PFSK-1 (cell line): ENCODE results near the gene UNC80.

Experiments
- FOXP2 ChIP-seq: optimal IDR thresholded peaks from 2 replicates; pipeline ENCODE3; 2011; ENCODE audit warnings: borderline replicate concordance, control low read depth, inconsistent platforms; ENCODE audit not compliant: insufficient read depth; ENCODE audit errors: extremely low read length, extremely low read depth
- POLR2AphosphoS5 ChIP-seq: IDR thresholded peaks from 2 replicates; pipeline ENCODE4 v1.6.1; 2012; ENCODE audit warnings: low read depth, mild to moderate bottlenecking, control low read depth, low read length, moderate library complexity
- REST ChIP-seq, 2 experiments: IDR thresholded peaks; 2 replicates each; pipeline versions ENCODE4 v1.6.1 to v1.8.0; 2011 to 2012; ENCODE audit warnings: low read depth in 2 of 2, low read length in 2 of 2, control low read depth in 1 of 2, inconsistent platforms in 1 of 2, mild to moderate bottlenecking in 1 of 2, moderate library complexity in 1 of 2; ENCODE audit not compliant: insufficient read depth in 1 of 2
- SIN3A ChIP-seq: IDR thresholded peaks from 2 replicates; pipeline ENCODE4 v1.6.1; 2012; ENCODE audit warnings: mild to moderate bottlenecking, low read length, moderate library complexity, borderline replicate concordance; ENCODE audit not compliant: insufficient read depth
- TAF1 ChIP-seq: IDR thresholded peaks from 2 replicates; pipeline ENCODE4 v1.6.1; 2012; ENCODE audit warnings: low read length, control low read depth, borderline replicate concordance; ENCODE audit not compliant: insufficient read depth

UNC80 gene

GRCh38 chr2:209806318-209806717, 34.7 kb downstream of the UNC80 start:
- TF ChIP-seq REST (IDR thresholded peaks at IDR 0.05; ENCODE audit: insufficient read depth in 1 of 2, low read depth in 2 of 2, low read length in 2 of 2) = no peak
- TF ChIP-seq SIN3A = no peak
- TF ChIP-seq FOXP2 = no peak
- no peak for TF ChIP-seq TAF1
- no peak for TF ChIP-seq POLR2AphosphoS5

- TF ChIP-seq REST (IDR thresholded peaks at IDR 0.05; ENCODE audit: insufficient read depth in 1 of 2, low read depth in 2 of 2, low read length in 2 of 2) (no peak), TAF1 (no peak)
These were observed 36.9 kb downstream of the UNC80 start for GRCh38 chr2:209808521-209808920.

- TF ChIP-seq TAF1 = no peak
These were observed 37.6 kb downstream of the UNC80 start for GRCh38 chr2:209809256-209809655.

GRCh38 chr2:209817844-209818271, 46.2 kb downstream of the UNC80 start:
- TF ChIP-seq REST (IDR thresholded peaks at IDR 0.05; ENCODE audit: insufficient read depth in 1 of 2, low read depth in 2 of 2, low read length in 2 of 2) = no peak
- TF ChIP-seq FOXP2 = no peak
- no peak for TF ChIP-seq TAF1
- no peak for TF ChIP-seq SIN3A
- TF ChIP-seq POLR2AphosphoS5 = no peak

GRCh38 chr2:209818939-209819338, 47.3 kb downstream of the UNC80 start:
- TF ChIP-seq FOXP2 = no peak
- TF ChIP-seq TAF1 = no peak
- TF ChIP-seq SIN3A = no peak
- TF ChIP-seq REST (IDR thresholded peaks at IDR 0.05; ENCODE audit: insufficient read depth in 1 of 2, low read depth in 2 of 2, low read length in 2 of 2) = no peak
- TF ChIP-seq POLR2AphosphoS5 = no peak
